HEK293 (cell line): ENCODE results near the gene PARVA.

Experiments
- CTCF ChIA-PET: fragments of 350-600 bp; formaldehyde crosslinking; extraction: SDS; loops from one replicate; lab custom pipeline; 2021; ENCODE audit warnings: antibody characterized with exemption; lab: Yijun Ruan, JAX
- POLR2A ChIA-PET: fragments of 300-600 bp; formaldehyde crosslinking; extraction: SDS; loops from one replicate; lab custom pipeline; 2020; ENCODE audit warnings: antibody characterized with exemption, inconsistent platforms; lab: Yijun Ruan, JAX
- H3K27ac ChIP-seq: fragments of 200-500 bp; sonication (Bioruptor generic); 2 replicates; pipeline ENCODE4 v1.5.1; 2014; ENCODE audit warnings: low read depth, low read length, control low read depth, inconsistent platforms; ENCODE audit errors: extremely low read depth
- H3K36me3 ChIP-seq, 2 experiments: fragments of 200-500 bp in 1 of 2; sonication (Bioruptor generic) in 1 of 2; 1 replicate in 1 of 2; 2 replicates in 1 of 2; pipeline ENCODE4 v1.5.1; 2014 to 2017; ENCODE audit warnings: inconsistent platforms in 2 of 2, low read length in 2 of 2; ENCODE audit not compliant: control insufficient read depth in 2 of 2, insufficient read depth in 1 of 2
- H3K4me1 ChIP-seq: fragments of 200-500 bp; sonication (Bioruptor generic); 2 replicates; pipeline ENCODE4 v1.5.1; 2014; ENCODE audit warnings: mild to moderate bottlenecking, low read length, inconsistent platforms; ENCODE audit not compliant: control insufficient read depth, insufficient read depth
- H3K4me3 ChIP-seq: 2 replicates; pipeline ENCODE4 v1.5.1; 2011; ENCODE audit warnings: low read depth, mild to moderate bottlenecking, control low read depth, low read length, moderate library complexity
- H3K9me3 ChIP-seq: fragments of 200-500 bp; sonication (Bioruptor generic); 2 replicates; pipeline ENCODE4 v1.5.1; 2014; ENCODE audit warnings: low read depth, low read length, inconsistent platforms; ENCODE audit not compliant: control insufficient read depth, insufficient read depth
- GLI4 ChIP-seq: fragments of 450-650 bp; formaldehyde crosslinking; IDR thresholded peaks from 2 replicates; pipeline ENCODE4 v1.5.1; 2016; ENCODE audit warnings: missing biosample characterization, missing genetic modification characterization
- PRDM1 ChIP-seq: fragments of 450-650 bp; formaldehyde crosslinking; IDR thresholded peaks from 2 replicates; pipeline ENCODE4; 2016; ENCODE audit warnings: missing biosample characterization, missing genetic modification characterization
- YY2 ChIP-seq: fragments of 450-650 bp; formaldehyde crosslinking; IDR thresholded peaks from 2 replicates; pipeline ENCODE4 v1.5.1; 2016; ENCODE audit warnings: missing biosample characterization, missing genetic modification characterization
- ZNF121 ChIP-seq: fragments of 450-650 bp; formaldehyde crosslinking; IDR thresholded peaks from 2 replicates; pipeline ENCODE4 v1.5.1; 2016; ENCODE audit warnings: missing biosample characterization, missing genetic modification characterization
- ZNF155 ChIP-seq: fragments of 450-650 bp; formaldehyde crosslinking; IDR thresholded peaks from 2 replicates; pipeline ENCODE4 v1.5.1; 2016; ENCODE audit warnings: missing biosample characterization, missing genetic modification characterization
- ZNF202 ChIP-seq: fragments of 450-650 bp; formaldehyde crosslinking; IDR thresholded peaks from 2 replicates; pipeline ENCODE4 v1.5.1; 2016; ENCODE audit warnings: missing biosample characterization, missing genetic modification characterization, borderline replicate concordance
- ZNF221 ChIP-seq: fragments of 450-650 bp; formaldehyde crosslinking; IDR thresholded peaks from 2 replicates; pipeline ENCODE4 v1.5.1; 2017; ENCODE audit warnings: missing biosample characterization, missing genetic modification characterization, borderline replicate concordance
- ZNF248 ChIP-seq: fragments of 450-650 bp; formaldehyde crosslinking; IDR thresholded peaks from 2 replicates; pipeline ENCODE4 v1.5.1; 2017; ENCODE audit warnings: missing biosample characterization, missing genetic modification characterization
- ZNF280D ChIP-seq: fragments of 450-650 bp; formaldehyde crosslinking; IDR thresholded peaks from 2 replicates; pipeline ENCODE4 v1.5.1; 2016; ENCODE audit warnings: missing biosample characterization, missing genetic modification characterization
- ZNF311 ChIP-seq: fragments of 450-650 bp; formaldehyde crosslinking; IDR thresholded peaks from 2 replicates; pipeline ENCODE4 v1.5.1; 2017; ENCODE audit warnings: missing biosample characterization, missing genetic modification characterization, borderline replicate concordance
- ZNF324 ChIP-seq: fragments of 450-650 bp; formaldehyde crosslinking; IDR thresholded peaks from 2 replicates; pipeline ENCODE4 v1.5.1; 2016; ENCODE audit warnings: missing biosample characterization, missing genetic modification characterization
- ZNF391 ChIP-seq: fragments of 450-650 bp; formaldehyde crosslinking; IDR thresholded peaks from 2 replicates; pipeline ENCODE4 v1.5.1; 2016; ENCODE audit warnings: low read depth, missing biosample characterization, missing genetic modification characterization, borderline replicate concordance
- ZNF48 ChIP-seq: fragments of 450-650 bp; formaldehyde crosslinking; IDR thresholded peaks from 2 replicates; pipeline ENCODE4 v1.5.1; 2016; ENCODE audit warnings: missing biosample characterization, missing genetic modification characterization
- ZNF544 ChIP-seq: fragments of 450-650 bp; formaldehyde crosslinking; IDR thresholded peaks from 2 replicates; pipeline ENCODE4 v1.5.0; 2017; ENCODE audit warnings: missing biosample characterization, missing genetic modification characterization
- ZNF701 ChIP-seq: fragments of 450-650 bp; formaldehyde crosslinking; IDR thresholded peaks from 2 replicates; pipeline ENCODE4 v1.5.1; 2016; ENCODE audit warnings: missing biosample characterization, missing genetic modification characterization
- TF ChIP-seq, protein P1 (sequence below): fragments of 450-650 bp; formaldehyde crosslinking; IDR thresholded peaks from 2 replicates; pipeline ENCODE4 v1.5.1; 2017; ENCODE audit warnings: missing biosample characterization, missing genetic modification characterization
- TF ChIP-seq, protein P2 (sequence below): fragments of 450-650 bp; formaldehyde crosslinking; IDR thresholded peaks from 2 replicates; pipeline ENCODE4 v1.5.1; 2017; ENCODE audit warnings: missing biosample characterization, missing genetic modification characterization
- TF ChIP-seq, protein P3 (sequence below): fragments of 450-650 bp; IDR thresholded peaks from 2 replicates; pipeline ENCODE4 v1.5.1; 2018; ENCODE audit warnings: missing biosample characterization, mild to moderate bottlenecking, missing genetic modification characterization

The PARVA gene

DNA sequence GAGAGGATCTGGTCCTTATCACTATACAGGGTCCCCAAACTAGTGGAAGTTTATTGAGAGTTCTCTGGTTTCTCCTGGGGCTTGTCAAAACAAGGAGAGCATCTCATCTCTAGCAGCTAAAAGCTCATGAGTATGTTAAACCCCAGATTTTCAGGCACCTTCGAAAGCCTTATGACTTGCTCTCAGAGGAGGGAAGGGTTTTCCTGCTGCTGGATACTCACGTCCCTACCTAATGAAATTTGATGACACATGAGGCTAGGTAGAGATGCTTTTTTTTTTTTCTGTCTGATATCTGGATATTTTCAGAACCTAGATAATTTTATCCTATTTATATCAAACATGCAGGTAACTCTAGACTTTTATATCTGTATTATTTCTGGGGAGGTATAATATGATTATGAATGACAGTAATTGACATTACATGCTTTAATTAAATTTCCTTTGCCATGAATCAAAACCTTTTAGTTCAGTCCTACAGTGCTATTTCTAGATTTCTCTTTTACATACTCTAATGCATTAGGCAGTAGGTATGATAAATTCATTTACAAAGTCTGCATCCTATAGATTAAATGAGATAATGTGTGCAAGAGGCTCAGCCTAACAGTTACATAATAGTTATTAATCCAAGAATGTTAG, 73.9 kb downstream of the PARVA start:
- H3K4me3 ChIP-seq: no peak overlapping the region
- ChIA-PET CTCF (interaction anchor here (0.6 to 0.7 kb wide), 2 partner anchors 29 to 700 kb away, joined by 3 read pairs; no protein-coding TSS in a partner anchor), POLR2A (interaction anchor here (0.6 kb wide), 1 partner anchor 30 kb away, joined by 3 read pairs; no protein-coding TSS in a partner anchor)
- no peak overlapping the region for H3K27ac ChIP-seq
- no peaks in the 10 kb centered on the region for H3K4me1 ChIP-seq
- no peaks in the 10 kb centered on the region for H3K9me3 ChIP-seq
- TF ChIP-seq, protein P1, sequence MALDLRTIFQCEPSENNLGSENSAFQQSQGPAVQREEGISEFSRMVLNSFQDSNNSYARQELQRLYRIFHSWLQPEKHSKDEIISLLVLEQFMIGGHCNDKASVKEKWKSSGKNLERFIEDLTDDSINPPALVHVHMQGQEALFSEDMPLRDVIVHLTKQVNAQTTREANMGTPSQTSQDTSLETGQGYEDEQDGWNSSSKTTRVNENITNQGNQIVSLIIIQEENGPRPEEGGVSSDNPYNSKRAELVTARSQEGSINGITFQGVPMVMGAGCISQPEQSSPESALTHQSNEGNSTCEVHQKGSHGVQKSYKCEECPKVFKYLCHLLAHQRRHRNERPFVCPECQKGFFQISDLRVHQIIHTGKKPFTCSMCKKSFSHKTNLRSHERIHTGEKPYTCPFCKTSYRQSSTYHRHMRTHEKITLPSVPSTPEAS (tag by site-specific recombination): no peak
- no peak for TF ChIP-seq ZNF701 (tag by site-specific recombination)
- TF ChIP-seq GLI4: no peak
- no peak for TF ChIP-seq ZNF280D (tag by site-specific recombination)
- TF ChIP-seq, protein P2, sequence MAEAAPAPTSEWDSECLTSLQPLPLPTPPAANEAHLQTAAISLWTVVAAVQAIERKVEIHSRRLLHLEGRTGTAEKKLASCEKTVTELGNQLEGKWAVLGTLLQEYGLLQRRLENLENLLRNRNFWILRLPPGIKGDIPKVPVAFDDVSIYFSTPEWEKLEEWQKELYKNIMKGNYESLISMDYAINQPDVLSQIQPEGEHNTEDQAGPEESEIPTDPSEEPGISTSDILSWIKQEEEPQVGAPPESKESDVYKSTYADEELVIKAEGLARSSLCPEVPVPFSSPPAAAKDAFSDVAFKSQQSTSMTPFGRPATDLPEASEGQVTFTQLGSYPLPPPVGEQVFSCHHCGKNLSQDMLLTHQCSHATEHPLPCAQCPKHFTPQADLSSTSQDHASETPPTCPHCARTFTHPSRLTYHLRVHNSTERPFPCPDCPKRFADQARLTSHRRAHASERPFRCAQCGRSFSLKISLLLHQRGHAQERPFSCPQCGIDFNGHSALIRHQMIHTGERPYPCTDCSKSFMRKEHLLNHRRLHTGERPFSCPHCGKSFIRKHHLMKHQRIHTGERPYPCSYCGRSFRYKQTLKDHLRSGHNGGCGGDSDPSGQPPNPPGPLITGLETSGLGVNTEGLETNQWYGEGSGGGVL (tag by site-specific recombination): no peak
- no peak for TF ChIP-seq ZNF221
- TF ChIP-seq, protein P3, sequence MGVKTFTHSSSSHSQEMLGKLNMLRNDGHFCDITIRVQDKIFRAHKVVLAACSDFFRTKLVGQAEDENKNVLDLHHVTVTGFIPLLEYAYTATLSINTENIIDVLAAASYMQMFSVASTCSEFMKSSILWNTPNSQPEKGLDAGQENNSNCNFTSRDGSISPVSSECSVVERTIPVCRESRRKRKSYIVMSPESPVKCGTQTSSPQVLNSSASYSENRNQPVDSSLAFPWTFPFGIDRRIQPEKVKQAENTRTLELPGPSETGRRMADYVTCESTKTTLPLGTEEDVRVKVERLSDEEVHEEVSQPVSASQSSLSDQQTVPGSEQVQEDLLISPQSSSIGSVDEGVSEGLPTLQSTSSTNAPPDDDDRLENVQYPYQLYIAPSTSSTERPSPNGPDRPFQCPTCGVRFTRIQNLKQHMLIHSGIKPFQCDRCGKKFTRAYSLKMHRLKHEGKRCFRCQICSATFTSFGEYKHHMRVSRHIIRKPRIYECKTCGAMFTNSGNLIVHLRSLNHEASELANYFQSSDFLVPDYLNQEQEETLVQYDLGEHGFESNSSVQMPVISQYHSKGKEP (tag by site-specific recombination): no peak
- no peak for TF ChIP-seq ZNF48 (tag by site-specific recombination)
- TF ChIP-seq ZNF155 (tag by site-specific recombination): no peak
- TF ChIP-seq ZNF324 (tag by site-specific recombination): no peak
- no peak for TF ChIP-seq ZNF311 (tag by site-specific recombination)
- TF ChIP-seq ZNF248: no peak
- no peaks in the 10 kb centered on the region for H3K36me3 ChIP-seq

GRCh38 chr11:12453243-12453642, 75.9 kb downstream of the PARVA start:
- no peaks in the 10 kb centered on the region for H3K4me1 ChIP-seq
- ChIA-PET POLR2A (no interaction called here), CTCF (interaction anchor here (0.8 kb wide), 1 partner anchor 405 kb away, joined by 3 read pairs; no protein-coding TSS in a partner anchor)
- TF ChIP-seq, protein P1 (tag by site-specific recombination): no peak
- TF ChIP-seq PRDM1 (no peak), YY2 (tag by site-specific recombination) (no peak), ZNF544 (tag by site-specific recombination) (no peak), ZNF121 (tag by site-specific recombination) (no peak), ZNF391 (tag by site-specific recombination) (no peak), ZNF202 (tag by site-specific recombination) (no peak), ZNF248 (no peak)
- TF ChIP-seq, protein P2 (tag by site-specific recombination): no peak

More at GRCh38 chr11:12453243-12453642, 75.9 kb downstream of the PARVA start:
- H3K27ac ChIP-seq: no peak overlapping the region
- no peaks in the 10 kb centered on the region for H3K9me3 ChIP-seq
- no peaks in the 10 kb centered on the region for H3K36me3 ChIP-seq
- no peak overlapping the region for H3K4me3 ChIP-seq
